ENCODE results near the gene APOC4. TPM values are rescaled to one million over a fixed set of nuclear protein-coding genes. Genes with fewer than 3 reads are reported as not detected.

APOC4 gene
- total RNA-seq, 4 donors from 2014 or later, result not detected

GRCh38 chr19:44931541-44931940 lies 10.5 kb upstream of the APOC4 start:
- intact Hi-C loops (cut with DNase I; ENCODE audit: low total_unique reads), result no loop called here
- TF ChIP-seq POLR2A (IDR thresholded peaks at IDR 0.05) (no peak), CTCF (IDR thresholded peaks at IDR 0.05 in 4 of 5, conservative IDR thresholded peaks at IDR 0.05 in 1 of 5) (no peak)
- no peak for ATAC-seq

DNA sequence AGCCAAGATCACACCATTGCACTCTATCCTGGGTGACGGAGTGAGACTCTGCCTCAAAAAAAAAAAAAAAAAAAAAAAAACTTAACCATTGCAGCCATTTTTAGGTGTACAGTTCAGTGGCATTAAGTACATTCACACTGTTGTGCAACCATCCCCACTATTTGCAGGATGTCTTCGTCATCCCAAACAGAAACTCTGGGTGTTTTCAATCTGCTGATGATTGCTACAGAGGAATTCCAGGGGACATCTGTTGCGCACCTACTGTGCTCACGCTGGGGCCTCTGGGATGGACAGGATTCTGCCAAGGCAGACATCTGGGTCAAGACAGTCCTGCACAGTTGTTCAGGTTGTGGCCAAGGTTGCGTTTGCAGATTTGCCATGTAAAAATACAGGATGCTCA lies 2.4 kb upstream of the APOC4 start:
- Histone ChIP-seq H3K27ac (no peak overlapping the region), H3K27me3 (no peaks in the 10 kb centered on the region), H3K36me3 (no peaks in the 10 kb centered on the region), H3K4me3 (no peak overlapping the region), H3K4me1 (no peaks in the 10 kb centered on the region), H3K9me3 (no peaks in the 10 kb centered on the region)
- DNase-seq, result no peak
- no peak for TF ChIP-seq CTCF (IDR thresholded peaks at IDR 0.05 in 4 of 5, conservative IDR thresholded peaks at IDR 0.05 in 1 of 5)
- no peak for TF ChIP-seq POLR2A (IDR thresholded peaks at IDR 0.05)
- in situ Hi-C loops (cut with MboI; ENCODE audit: low sequenced_read_pairs in 4 of 4) (no loop called here), intact Hi-C loops (cut with DNase I; ENCODE audit: low total_unique reads) (no loop called here)
- no peak for ATAC-seq

More at GRCh38 chr19:44931541-44931940, 10.5 kb upstream of the APOC4 start:
- Histone ChIP-seq H3K27ac (no peak overlapping the region), H3K36me3 (no peaks in the 10 kb centered on the region), H3K4me3 (no peak overlapping the region), H3K9me3 (no peaks in the 10 kb centered on the region), H3K4me1 (peaks cover 0 to 10% of the 10 kb centered on the region in 2 donors), H3K27me3 (no peaks in the 10 kb centered on the region)
- in situ Hi-C loops (cut with MboI; ENCODE audit: low sequenced_read_pairs in 4 of 4), result no loop called here
- DNase-seq, result no peak

GRCh38 chr19:44943801-44944249 lies 1.8 kb downstream of the APOC4 start:
- Histone ChIP-seq H3K4me3 (no peak overlapping the region), H3K36me3 (no peaks in the 10 kb centered on the region), H3K4me1 (no peaks in the 10 kb centered on the region), H3K27me3 (no peaks in the 10 kb centered on the region), H3K27ac (no peak overlapping the region), H3K9me3 (no peaks in the 10 kb centered on the region)
- intact Hi-C loops (cut with DNase I; ENCODE audit: low total_unique reads), result no loop called here
- DNase-seq (peak; percentile 14 to 47), ATAC-seq (no peak)
- in situ Hi-C loops (cut with MboI; ENCODE audit: low sequenced_read_pairs in 4 of 4), result no loop called here
- TF ChIP-seq POLR2A (IDR thresholded peaks at IDR 0.05), result no peak
- no peak for TF ChIP-seq CTCF (IDR thresholded peaks at IDR 0.05 in 4 of 5, conservative IDR thresholded peaks at IDR 0.05 in 1 of 5)

- Histone ChIP-seq H3K9me3 (no peaks in the 10 kb centered on the region), H3K4me1 (peaks cover 4 to 7% of the 10 kb centered on the region in 2 donors), H3K4me3 (no peak overlapping the region), H3K27ac (no peak overlapping the region), H3K27me3 (no peaks in the 10 kb centered on the region), H3K36me3 (peaks cover 0 to 6% of the 10 kb centered on the region in 2 donors)
- no peak for DNase-seq
- no peak for ATAC-seq
- in situ Hi-C loops (cut with MboI; ENCODE audit: low sequenced_read_pairs in 4 of 4) (no loop called here), intact Hi-C loops (cut with DNase I; ENCODE audit: low total_unique reads) (no loop called here)
- TF ChIP-seq CTCF (IDR thresholded peaks at IDR 0.05 in 4 of 5, conservative IDR thresholded peaks at IDR 0.05 in 1 of 5), result no peak
- TF ChIP-seq POLR2A (IDR thresholded peaks at IDR 0.05), result no peak
Measured at GRCh38 chr19:44947041-44947581, 5.1 kb downstream of the APOC4 start.

GRCh38 chr19:44948237-44948636 lies 6.2 kb downstream of the APOC4 start:
- ATAC-seq (no peak), DNase-seq (no peak)
- TF ChIP-seq CTCF (IDR thresholded peaks at IDR 0.05 in 4 of 5, conservative IDR thresholded peaks at IDR 0.05 in 1 of 5), result no peak
- Histone ChIP-seq H3K36me3 (peaks cover 0 to 6% of the 10 kb centered on the region in 2 donors), H3K4me1 (peaks cover 6 to 7% of the 10 kb centered on the region in 2 donors), H3K4me3 (no peak overlapping the region), H3K9me3 (no peaks in the 10 kb centered on the region), H3K27me3 (no peaks in the 10 kb centered on the region), H3K27ac (no peak overlapping the region)
- intact Hi-C loops (cut with DNase I; ENCODE audit: low total_unique reads) (no loop called here), in situ Hi-C loops (cut with MboI; ENCODE audit: low sequenced_read_pairs in 4 of 4) (no loop called here)

Measured in gastrocnemius medialis (tissue), 4 donors.